ENCODE measurements around the gene OS9. TPM values are rescaled to one million over a fixed set of nuclear protein-coding genes. Genes with fewer than 3 reads are reported as not detected.
A peak's percentile ranks its signal among the peaks of the same experiment; 100 is the strongest.
"Not testable (repeated sequence)": the region's sequence is repeated elsewhere in the genome, so short reads cannot be mapped to it uniquely, and the experiment has no call there.

OS9 gene
- total RNA-seq, 2 donors from 2014 or later: 203 to 209 TPM

GRCh38 chr12:57672801-57673200, 21.1 kb upstream of the OS9 start:
- Mint-ChIP-seq H3K9me3 (no peaks in the 10 kb centered on the region), H3K4me3 (no peak overlapping the region), H3K27me3 (peaks cover 9 to 15% of the 10 kb centered on the region in 2 donors), H3K36me3 (no peaks in the 10 kb centered on the region), H3K27ac (no peak overlapping the region), H3K4me1 (ENCODE audit: low read depth in 2 of 2) (no peaks in the 10 kb centered on the region)
- DNase-seq (ENCODE audit: low spot score) (no peak), ATAC-seq (no peak)

GRCh38 chr12:57674691-57675090, 19.2 kb upstream of the OS9 start:
- ATAC-seq: no peak
- Mint-ChIP-seq H3K27ac (no peak overlapping the region), H3K36me3 (no peaks in the 10 kb centered on the region), H3K27me3 (peaks cover 6 to 8% of the 10 kb centered on the region in 2 donors), H3K4me1 (ENCODE audit: low read depth in 2 of 2) (no peaks in the 10 kb centered on the region), H3K4me3 (no peak overlapping the region), H3K9me3 (no peaks in the 10 kb centered on the region)
- no peak for DNase-seq (ENCODE audit: low spot score)

DNA sequence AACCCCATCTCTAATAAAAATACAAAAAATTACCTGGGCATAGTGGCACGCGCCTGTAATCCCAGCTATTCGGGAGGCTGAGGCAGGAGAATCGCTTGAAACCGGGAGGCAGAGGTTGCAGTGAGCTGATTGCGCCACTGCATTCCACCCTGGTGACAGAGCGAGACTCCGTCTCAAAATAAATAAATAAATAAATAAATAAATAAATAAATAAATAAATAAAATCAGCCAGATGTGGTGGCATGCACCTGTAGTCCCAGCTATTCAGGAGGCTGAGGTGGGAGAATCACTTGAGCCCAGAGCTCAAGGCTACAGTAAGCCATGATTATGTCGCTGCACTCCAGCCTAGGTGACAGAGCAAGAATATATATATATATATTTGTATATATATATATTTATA, 16.0 kb upstream of the OS9 start:
- H3K27me3 Mint-ChIP-seq: peaks cover 9 to 17% of the 10 kb centered on the region in 2 donors
- H3K36me3 Mint-ChIP-seq; H3K4me3 Mint-ChIP-seq; ATAC-seq; DNase-seq (ENCODE audit: low spot score); H3K4me1 Mint-ChIP-seq (ENCODE audit: low read depth in 2 of 2); H3K9me3 Mint-ChIP-seq; H3K27ac Mint-ChIP-seq: not testable (repeated sequence)

GRCh38 chr12:57679697-57680096, 14.2 kb upstream of the OS9 start:
- DNase-seq (ENCODE audit: low spot score) (no peak), ATAC-seq (no peak)
- H3K4me3 Mint-ChIP-seq: no peak overlapping the region
- no peaks in the 10 kb centered on the region for H3K9me3 Mint-ChIP-seq
- H3K27me3 Mint-ChIP-seq: peaks cover 15 to 27% of the 10 kb centered on the region in 2 donors
- H3K27ac Mint-ChIP-seq: no peak overlapping the region
- H3K36me3 Mint-ChIP-seq: peaks cover 6% of the 10 kb centered on the region
- H3K4me1 Mint-ChIP-seq (ENCODE audit: low read depth in 2 of 2): no peaks in the 10 kb centered on the region

DNA sequence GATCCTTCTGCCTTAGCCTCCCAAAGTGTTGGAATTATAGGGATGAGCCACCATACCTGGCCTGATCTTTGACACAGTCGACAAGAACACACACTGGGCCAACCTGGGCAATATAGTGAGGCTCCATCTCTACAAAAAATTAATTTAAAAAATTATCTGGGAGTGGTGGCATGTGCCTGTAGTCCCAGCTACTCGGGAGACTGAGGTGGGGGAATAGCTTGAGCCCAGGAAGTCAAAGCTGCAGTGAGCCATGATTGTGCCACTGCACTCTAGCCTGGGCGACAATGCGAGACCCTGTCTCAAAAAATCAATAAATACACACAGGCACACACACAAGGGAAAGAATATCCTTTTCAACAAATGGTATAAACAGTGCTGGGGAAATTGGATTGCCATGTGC, 6.1 kb upstream of the OS9 start:
- DNase-seq (ENCODE audit: low spot score): no peak
- no peak overlapping the region for H3K4me3 Mint-ChIP-seq
- H3K27me3 Mint-ChIP-seq: peaks cover 37 to 50% of the 10 kb centered on the region in 2 donors
- H3K27ac Mint-ChIP-seq: no peak overlapping the region
- H3K36me3 Mint-ChIP-seq: no peaks in the 10 kb centered on the region
- H3K4me1 Mint-ChIP-seq (ENCODE audit: low read depth in 2 of 2): no peaks in the 10 kb centered on the region
- H3K9me3 Mint-ChIP-seq: no peaks in the 10 kb centered on the region
- ATAC-seq: no peak

DNA sequence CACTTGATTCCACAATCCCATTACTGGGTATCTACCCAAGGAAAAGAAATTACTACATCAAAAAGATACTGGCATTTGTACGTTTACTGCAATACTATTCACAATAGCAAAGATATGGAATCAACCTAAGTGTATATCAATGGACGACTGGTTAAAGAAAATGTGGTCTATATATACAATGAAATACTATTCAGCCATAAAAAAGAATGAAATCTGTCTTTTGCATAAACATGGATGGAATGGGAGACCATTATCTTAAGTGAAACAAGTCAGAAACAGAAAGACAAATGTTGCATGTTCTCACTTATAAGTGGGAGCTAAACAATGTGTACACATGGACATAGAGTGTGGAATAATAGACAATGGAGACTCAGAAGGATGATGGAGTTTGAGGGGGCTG, 5.0 kb upstream of the OS9 start:
- H3K27me3 Mint-ChIP-seq: peaks cover 36 to 47% of the 10 kb centered on the region in 2 donors

DNA sequence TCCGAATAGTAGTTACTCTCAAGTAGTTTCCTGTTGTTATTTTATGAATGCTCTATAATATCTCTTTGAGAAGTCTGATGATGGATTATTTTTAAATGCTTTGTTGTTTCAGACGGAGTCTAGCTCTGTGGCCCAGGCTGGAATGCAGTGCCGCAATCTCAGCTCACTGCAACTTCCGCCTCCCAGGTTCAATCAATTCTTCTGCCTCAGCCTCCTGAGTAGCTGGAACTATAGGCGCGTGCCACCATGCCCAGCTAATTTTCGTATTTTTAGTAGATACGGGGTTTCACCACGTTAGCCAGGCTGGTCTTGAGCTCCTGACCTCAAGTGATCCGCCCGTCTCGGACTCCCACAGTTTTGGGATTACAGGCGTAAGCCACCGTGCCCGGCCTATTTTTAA, 1.4 kb upstream of the OS9 start:
- Mint-ChIP-seq H3K36me3 (peaks cover 8% of the 10 kb centered on the region), H3K4me3 (no peak overlapping the region), H3K4me1 (ENCODE audit: low read depth in 2 of 2) (peaks cover 4 to 8% of the 10 kb centered on the region in 2 donors), H3K27me3 (peaks cover 20 to 22% of the 10 kb centered on the region in 2 donors), H3K27ac (no peak overlapping the region), H3K9me3 (no peaks in the 10 kb centered on the region)
- DNase-seq (ENCODE audit: low spot score) (no peak), ATAC-seq (no peak)

More for the DNA sequence above, 5.0 kb upstream of the OS9 start:
- no peak overlapping the region for H3K27ac Mint-ChIP-seq
- H3K4me1 Mint-ChIP-seq (ENCODE audit: low read depth in 2 of 2): no peaks in the 10 kb centered on the region
- no peaks in the 10 kb centered on the region for H3K9me3 Mint-ChIP-seq
- no peak for DNase-seq (ENCODE audit: low spot score)
- ATAC-seq: no peak
- no peaks in the 10 kb centered on the region for H3K36me3 Mint-ChIP-seq
- no peak overlapping the region for H3K4me3 Mint-ChIP-seq

- no peak for DNase-seq (ENCODE audit: low spot score)
- Mint-ChIP-seq H3K9me3 (no peaks in the 10 kb centered on the region), H3K4me3 (no peak overlapping the region), H3K4me1 (ENCODE audit: low read depth in 2 of 2) (peaks cover 9 to 10% of the 10 kb centered on the region in 2 donors), H3K36me3 (peaks cover 13% of the 10 kb centered on the region), H3K27me3 (peaks cover 16 to 17% of the 10 kb centered on the region in 2 donors), H3K27ac (no peak overlapping the region)
- ATAC-seq: no peak
These were observed 644 bp upstream of the OS9 start for GRCh38 chr12:57693317-57693658.

GRCh38 chr12:57694459-57695019, 607 bp downstream of the OS9 start:
- H3K9me3 Mint-ChIP-seq: no peaks in the 10 kb centered on the region
- peaks cover 18 to 22% of the 10 kb centered on the region in 2 donors for H3K4me1 Mint-ChIP-seq (ENCODE audit: low read depth in 2 of 2)
- peaks cover 7 to 9% of the 10 kb centered on the region in 2 donors for H3K27me3 Mint-ChIP-seq
- no peak for ATAC-seq
- H3K36me3 Mint-ChIP-seq: peaks cover 23% of the 10 kb centered on the region
- H3K27ac Mint-ChIP-seq: no peak overlapping the region
- no peak for DNase-seq (ENCODE audit: low spot score)
- no peak overlapping the region for H3K4me3 Mint-ChIP-seq

- peak overlapping the region; percentile 28 for H3K4me3 Mint-ChIP-seq
- no peaks in the 10 kb centered on the region for H3K9me3 Mint-ChIP-seq
- no peak overlapping the region for H3K27ac Mint-ChIP-seq
- peaks cover 18 to 22% of the 10 kb centered on the region in 2 donors for H3K4me1 Mint-ChIP-seq (ENCODE audit: low read depth in 2 of 2)
- no peak for ATAC-seq
- H3K36me3 Mint-ChIP-seq: peaks cover 23% of the 10 kb centered on the region
- no peak for DNase-seq (ENCODE audit: low spot score)
- peaks cover 0 to 3% of the 10 kb centered on the region in 2 donors for H3K27me3 Mint-ChIP-seq
These were observed 2.0 kb downstream of the OS9 start for GRCh38 chr12:57695770-57696432.

DNA sequence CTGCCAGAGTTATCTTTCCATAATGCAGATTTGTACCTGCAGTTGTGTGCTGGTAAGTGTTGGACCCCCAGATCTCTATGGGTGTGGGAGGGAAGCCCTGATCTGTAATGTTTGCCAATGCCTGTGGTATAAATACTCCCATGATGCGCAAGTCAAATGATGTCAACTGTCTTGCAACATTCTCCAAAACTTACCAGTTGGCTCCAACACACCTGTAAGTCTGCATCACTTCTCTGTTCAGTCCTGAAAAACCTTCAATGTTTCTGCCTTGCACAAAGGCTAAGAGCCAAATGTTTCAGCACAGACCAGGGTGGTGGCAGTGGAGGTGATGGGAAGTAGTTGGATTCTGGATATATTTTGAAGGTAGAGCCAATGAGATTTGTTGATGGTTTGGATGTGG, 3.1 kb downstream of the OS9 start:
- Mint-ChIP-seq H3K9me3 (no peaks in the 10 kb centered on the region), H3K4me3 (no peak overlapping the region), H3K36me3 (peaks cover 23% of the 10 kb centered on the region), H3K4me1 (ENCODE audit: low read depth in 2 of 2) (peaks cover 19 to 22% of the 10 kb centered on the region in 2 donors), H3K27ac (no peak overlapping the region), H3K27me3 (no peaks in the 10 kb centered on the region)
- no peak for DNase-seq (ENCODE audit: low spot score)
- ATAC-seq: no peak

GRCh38 chr12:57698414-57698813, 4.5 kb downstream of the OS9 start:
- no peaks in the 10 kb centered on the region for H3K27me3 Mint-ChIP-seq
- H3K9me3 Mint-ChIP-seq: no peaks in the 10 kb centered on the region
- H3K36me3 Mint-ChIP-seq: peaks cover 37% of the 10 kb centered on the region
- H3K27ac Mint-ChIP-seq: no peak overlapping the region
- H3K4me1 Mint-ChIP-seq (ENCODE audit: low read depth in 2 of 2): peaks cover 20 to 22% of the 10 kb centered on the region in 2 donors
- ATAC-seq: no peak
- no peak for DNase-seq (ENCODE audit: low spot score)
- H3K4me3 Mint-ChIP-seq: no peak overlapping the region

- Mint-ChIP-seq H3K27ac (no peak overlapping the region), H3K36me3 (peaks cover 50% of the 10 kb centered on the region), H3K4me1 (ENCODE audit: low read depth in 2 of 2) (peaks cover 20 to 22% of the 10 kb centered on the region in 2 donors), H3K27me3 (no peaks in the 10 kb centered on the region), H3K9me3 (no peaks in the 10 kb centered on the region), H3K4me3 (no peak overlapping the region)
- DNase-seq (ENCODE audit: low spot score) (no peak), ATAC-seq (no peak)
These were observed 6.4 kb downstream of the OS9 start for GRCh38 chr12:57700317-57700716.

DNA sequence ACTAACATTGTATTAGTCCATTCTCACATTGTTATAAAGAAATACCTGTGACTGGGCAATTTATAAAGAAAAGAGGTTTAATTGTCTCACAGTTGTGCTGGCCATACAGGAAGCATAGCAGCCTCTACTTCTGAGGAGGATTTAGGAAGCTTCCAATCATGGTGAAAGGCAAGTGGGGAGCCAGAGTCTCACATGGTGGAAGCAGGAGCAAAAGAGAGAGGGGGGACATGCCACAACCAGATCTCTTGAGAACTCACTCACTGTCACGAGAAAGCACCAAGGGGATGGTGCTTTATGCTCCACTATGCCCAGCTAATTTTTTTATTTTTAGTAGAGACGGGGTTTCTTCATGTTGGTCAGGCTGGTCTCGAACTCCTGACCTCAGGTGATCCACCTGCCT, 13.3 kb downstream of the OS9 start:
- ATAC-seq: no peak
- H3K9me3 Mint-ChIP-seq: no peaks in the 10 kb centered on the region
- H3K27ac Mint-ChIP-seq: no peak overlapping the region
- peaks cover 0 to 5% of the 10 kb centered on the region in 2 donors for H3K4me1 Mint-ChIP-seq (ENCODE audit: low read depth in 2 of 2)
- H3K4me3 Mint-ChIP-seq: no peak overlapping the region
- no peaks in the 10 kb centered on the region for H3K27me3 Mint-ChIP-seq
- peaks cover 31% of the 10 kb centered on the region for H3K36me3 Mint-ChIP-seq
- no peak for DNase-seq (ENCODE audit: low spot score)

- DNase-seq (ENCODE audit: low spot score) (no peak), ATAC-seq (no peak)
- Mint-ChIP-seq H3K4me1 (ENCODE audit: low read depth in 2 of 2) (peaks cover 0 to 5% of the 10 kb centered on the region in 2 donors), H3K27ac (no peak overlapping the region), H3K36me3 (peaks cover 21% of the 10 kb centered on the region), H3K4me3 (no peak overlapping the region), H3K27me3 (no peaks in the 10 kb centered on the region), H3K9me3 (no peaks in the 10 kb centered on the region)
These were observed 14.4 kb downstream of the OS9 start for GRCh38 chr12:57708296-57708695.
